Neural progenitor cell (in vitro differentiated cells): Measurements from ENCODE around the gene PWWP2B. TPM values are rescaled to one million over a fixed set of nuclear protein-coding genes. Genes with fewer than 3 reads are reported as not detected.

Experiments used
- DNase-seq: peaks from one replicate; pipeline ENCODE4 v3.0.0-alpha.2; 2016; ENCODE audit warnings: low spot score
- H2AFZ ChIP-seq: fragments of 200-600 bp; sonication (generic); replicated peaks from 2 replicates; pipeline ENCODE4 v1.6.1; 2016; ENCODE audit warnings: antibody characterized with exemption
- H3F3A ChIP-seq: fragments of 200-600 bp; sonication (generic); 2 replicates; pipeline ENCODE4 v1.6.1; 2016; ENCODE audit warnings: antibody characterized with exemption, low read depth
- H3K27ac ChIP-seq: fragments of 200-600 bp; sonication (generic); 2 replicates; pipeline ENCODE4 v1.5.1; 2016; ENCODE audit warnings: mild to moderate bottlenecking
- H3K27me3 ChIP-seq: fragments of 200-600 bp; sonication (generic); 2 replicates; pipeline ENCODE4 v1.6.1; 2016; ENCODE audit warnings: mild to moderate bottlenecking, moderate library complexity
- H3K36me3 ChIP-seq: fragments of 200-600 bp; sonication (generic); 2 replicates; pipeline ENCODE4 v1.5.1; 2016
- H3K4me1 ChIP-seq: fragments of 200-600 bp; sonication (generic); 2 replicates; pipeline ENCODE4 v1.6.1; 2016; ENCODE audit warnings: mixed run types
- H3K4me2 ChIP-seq: fragments of 200-600 bp; sonication (generic); 2 replicates; pipeline ENCODE4 v1.6.1; 2016
- H3K4me3 ChIP-seq: fragments of 200-600 bp; sonication (generic); 2 replicates; pipeline ENCODE4 v1.5.1; 2016
- H3K79me2 ChIP-seq: fragments of 200-600 bp; sonication (generic); 2 replicates; pipeline ENCODE4 v1.6.1; 2016; ENCODE audit warnings: low read depth
- H3K9ac ChIP-seq: fragments of 200-600 bp; sonication (generic); 2 replicates; pipeline ENCODE4 v1.6.1; 2016
- H3K9me3 ChIP-seq: fragments of 200-600 bp; sonication (generic); 2 replicates; pipeline ENCODE4 v1.5.1; 2016; ENCODE audit warnings: low read depth
- H4K20me1 ChIP-seq: fragments of 200-600 bp; sonication (generic); 2 replicates; pipeline ENCODE4 v1.6.1; 2016; ENCODE audit warnings: low read depth
- H3K27ac Mint-ChIP-seq: 3 replicates; pipeline ENCODE4 v1.8.0; 2021; ENCODE audit warnings: mixed read lengths
- H3K27me3 Mint-ChIP-seq: 2 replicates; pipeline ENCODE4 v1.8.0; 2022; ENCODE audit warnings: low read depth, mild to moderate bottlenecking, inconsistent platforms, moderate library complexity, mixed read lengths; ENCODE audit not compliant: insufficient read depth
- H3K36me3 Mint-ChIP-seq: 3 replicates; pipeline ENCODE4 v1.8.0; 2021; ENCODE audit warnings: mixed read lengths
- H3K4me1 Mint-ChIP-seq: 3 replicates; pipeline ENCODE4 v1.8.0; 2021; ENCODE audit warnings: mixed read lengths
- H3K4me3 Mint-ChIP-seq: 3 replicates; pipeline ENCODE4 v1.8.0; 2021; ENCODE audit warnings: mild to moderate bottlenecking, moderate library complexity, mixed read lengths
- H3K9me3 Mint-ChIP-seq: 3 replicates; pipeline ENCODE4 v1.8.0; 2020; ENCODE audit warnings: mixed read lengths
- EZH2 ChIP-seq: fragments of 200-600 bp; sonication (generic); IDR thresholded peaks from 2 replicates; pipeline ENCODE4 v1.6.1; 2017; ENCODE audit warnings: antibody characterized with exemption, mild to moderate bottlenecking, moderate library complexity
- EZH2phosphoT487 ChIP-seq: fragments of 200-600 bp; sonication (generic); IDR thresholded peaks from 2 replicates; pipeline ENCODE4 v1.6.1; 2017; ENCODE audit warnings: antibody characterized with exemption
- total RNA-seq: library from RNA; depleted of rRNA; stranded (reverse); fragments of >200 nt; gene quantifications from 2 replicates; pipeline ENCODE4 v1.2.3, GENCODE V29; 2015; ENCODE audit warnings: low replicate concordance
- TF ChIP-seq, protein P1 (sequence below): fragments of 200-600 bp; sonication (generic); IDR thresholded peaks from 2 replicates; pipeline ENCODE4 v1.5.1; 2017; ENCODE audit warnings: antibody characterized with exemption, mild to moderate bottlenecking

PWWP2B gene
- total RNA-seq, 1 donor from 2014 or later: 0.34 TPM

DNA sequence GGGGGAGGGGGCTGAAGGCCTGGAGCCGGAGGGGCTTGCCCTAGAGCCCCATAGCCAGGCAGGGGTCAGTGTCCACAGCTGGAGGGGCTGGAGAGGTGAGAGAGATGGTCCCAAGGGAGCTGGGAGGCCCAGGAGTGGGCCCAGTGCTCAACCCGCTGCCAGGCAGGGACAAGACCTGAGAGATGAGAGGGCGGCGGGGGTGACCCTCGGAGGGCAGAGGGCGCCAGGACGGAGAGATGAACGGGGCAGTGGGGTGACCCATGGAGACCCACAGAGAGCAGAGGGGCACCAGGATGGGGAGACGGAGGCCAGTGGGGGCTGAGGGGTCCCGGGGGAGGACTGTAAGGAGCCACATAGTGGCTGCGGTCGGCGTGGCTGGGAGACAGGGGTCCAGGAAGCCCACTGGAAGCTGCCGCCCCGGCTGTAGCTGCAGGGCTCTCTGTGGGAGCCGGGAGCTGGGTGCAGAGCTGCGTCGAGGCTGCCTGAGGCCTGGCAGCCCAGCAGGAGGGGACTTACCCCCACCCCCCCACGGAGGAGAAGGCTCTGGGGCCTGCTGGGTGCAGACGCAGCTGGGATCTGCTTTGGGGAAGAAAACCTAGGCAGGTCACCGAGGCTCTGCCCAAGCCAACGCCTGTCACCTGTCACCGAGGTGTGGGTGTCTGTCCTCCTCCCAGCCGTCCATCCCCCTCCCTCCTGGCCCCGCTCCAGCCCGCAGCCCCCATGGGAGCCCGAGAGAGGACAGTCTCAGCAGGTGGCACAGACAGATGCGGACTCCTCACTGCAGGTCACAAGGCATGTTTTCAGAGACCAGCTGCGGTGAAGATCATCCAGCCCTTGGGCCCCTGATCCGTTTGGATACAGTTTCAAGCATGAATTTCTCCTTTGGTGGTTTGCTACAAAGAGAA lies 25.1 kb downstream of the PWWP2B start:
- Histone ChIP-seq H3K27ac (no peak overlapping the region), H4K20me1 (no peaks in the 10 kb centered on the region), H3F3A (peaks cover 15% of the 10 kb centered on the region), H3K27me3 (no peaks in the 10 kb centered on the region), H3K4me1 (peaks cover 26% of the 10 kb centered on the region), H2AFZ (peak overlapping the region; percentile 3), H3K36me3 (no peaks in the 10 kb centered on the region), H3K9me3 (no peaks in the 10 kb centered on the region), H3K9ac (no peak overlapping the region), H3K79me2 (no peaks in the 10 kb centered on the region), H3K4me3 (no peak overlapping the region), H3K4me2 (peak overlapping the region; percentile 10)
- DNase-seq: no peak
- Mint-ChIP-seq H3K27me3 (no peaks in the 10 kb centered on the region), H3K27ac (peak overlapping the region; percentile 75), H3K4me1 (peaks cover 28% of the 10 kb centered on the region), H3K9me3 (no peaks in the 10 kb centered on the region), H3K4me3 (no peak overlapping the region), H3K36me3 (no peaks in the 10 kb centered on the region)
- TF ChIP-seq EZH2phosphoT487 (no peak), EZH2 (no peak)
- TF ChIP-seq, protein P1, sequence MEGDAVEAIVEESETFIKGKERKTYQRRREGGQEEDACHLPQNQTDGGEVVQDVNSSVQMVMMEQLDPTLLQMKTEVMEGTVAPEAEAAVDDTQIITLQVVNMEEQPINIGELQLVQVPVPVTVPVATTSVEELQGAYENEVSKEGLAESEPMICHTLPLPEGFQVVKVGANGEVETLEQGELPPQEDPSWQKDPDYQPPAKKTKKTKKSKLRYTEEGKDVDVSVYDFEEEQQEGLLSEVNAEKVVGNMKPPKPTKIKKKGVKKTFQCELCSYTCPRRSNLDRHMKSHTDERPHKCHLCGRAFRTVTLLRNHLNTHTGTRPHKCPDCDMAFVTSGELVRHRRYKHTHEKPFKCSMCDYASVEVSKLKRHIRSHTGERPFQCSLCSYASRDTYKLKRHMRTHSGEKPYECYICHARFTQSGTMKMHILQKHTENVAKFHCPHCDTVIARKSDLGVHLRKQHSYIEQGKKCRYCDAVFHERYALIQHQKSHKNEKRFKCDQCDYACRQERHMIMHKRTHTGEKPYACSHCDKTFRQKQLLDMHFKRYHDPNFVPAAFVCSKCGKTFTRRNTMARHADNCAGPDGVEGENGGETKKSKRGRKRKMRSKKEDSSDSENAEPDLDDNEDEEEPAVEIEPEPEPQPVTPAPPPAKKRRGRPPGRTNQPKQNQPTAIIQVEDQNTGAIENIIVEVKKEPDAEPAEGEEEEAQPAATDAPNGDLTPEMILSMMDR: no peak

DNA sequence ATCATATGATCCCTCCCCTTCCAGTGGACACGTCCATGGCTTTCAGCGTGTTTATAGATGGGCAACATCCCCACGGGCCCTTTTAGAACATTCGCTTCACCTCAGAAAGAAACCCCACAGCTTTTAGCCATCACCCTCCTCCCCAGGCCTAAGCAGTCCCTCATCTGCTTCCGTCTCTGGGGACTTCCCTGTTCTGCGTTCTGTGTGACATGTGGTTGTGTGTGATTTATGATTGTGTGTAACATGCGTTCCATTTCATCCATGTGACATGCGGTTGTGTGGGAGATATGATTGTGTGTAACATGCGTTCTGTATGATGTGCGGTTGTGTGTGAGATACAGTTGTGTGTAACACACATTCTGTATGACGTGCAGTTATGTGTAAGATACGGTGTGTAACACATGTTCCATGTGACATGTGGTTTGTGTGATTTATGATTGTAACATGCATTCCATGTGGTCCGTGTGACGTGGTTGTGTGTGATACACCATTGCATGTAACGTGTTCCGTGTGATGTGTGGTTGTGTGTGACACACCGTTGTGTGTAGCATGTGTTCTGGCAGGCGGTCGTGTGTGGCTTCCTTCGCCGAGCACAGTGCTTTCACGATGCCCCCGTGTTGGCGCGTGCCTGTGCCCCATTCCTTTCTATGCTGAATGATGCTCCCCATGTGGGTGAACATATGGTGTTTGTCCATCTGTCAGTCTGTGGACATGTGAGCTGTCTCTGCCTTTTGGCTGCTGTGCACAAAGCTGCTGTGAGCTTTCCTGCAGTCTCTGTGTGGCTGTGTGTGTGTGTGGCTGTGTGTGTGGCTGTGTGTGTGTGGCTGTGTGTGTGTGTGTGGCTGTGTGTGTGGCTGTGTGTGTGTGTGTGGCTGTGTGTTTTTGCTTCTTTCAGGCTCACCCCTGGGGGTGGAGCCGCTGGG lies 26.2 kb downstream of the PWWP2B start:
- TF ChIP-seq, protein P1: no peak
- Histone ChIP-seq H3K9me3 (no peaks in the 10 kb centered on the region), H3F3A (peaks cover 15% of the 10 kb centered on the region), H3K27me3 (no peaks in the 10 kb centered on the region), H3K4me1 (peaks cover 22% of the 10 kb centered on the region), H3K4me3 (no peak overlapping the region), H3K36me3 (no peaks in the 10 kb centered on the region), H4K20me1 (no peaks in the 10 kb centered on the region), H3K27ac (no peak overlapping the region), H2AFZ (no peak overlapping the region), H3K9ac (no peak overlapping the region), H3K4me2 (no peak overlapping the region), H3K79me2 (no peaks in the 10 kb centered on the region)
- H3K4me3 Mint-ChIP-seq: no peak overlapping the region
- peak overlapping the region; percentile 75 for H3K27ac Mint-ChIP-seq
- H3K9me3 Mint-ChIP-seq: no peaks in the 10 kb centered on the region
- H3K27me3 Mint-ChIP-seq: no peaks in the 10 kb centered on the region
- no peak for DNase-seq
- H3K36me3 Mint-ChIP-seq: no peaks in the 10 kb centered on the region
- peaks cover 27% of the 10 kb centered on the region for H3K4me1 Mint-ChIP-seq

DNA sequence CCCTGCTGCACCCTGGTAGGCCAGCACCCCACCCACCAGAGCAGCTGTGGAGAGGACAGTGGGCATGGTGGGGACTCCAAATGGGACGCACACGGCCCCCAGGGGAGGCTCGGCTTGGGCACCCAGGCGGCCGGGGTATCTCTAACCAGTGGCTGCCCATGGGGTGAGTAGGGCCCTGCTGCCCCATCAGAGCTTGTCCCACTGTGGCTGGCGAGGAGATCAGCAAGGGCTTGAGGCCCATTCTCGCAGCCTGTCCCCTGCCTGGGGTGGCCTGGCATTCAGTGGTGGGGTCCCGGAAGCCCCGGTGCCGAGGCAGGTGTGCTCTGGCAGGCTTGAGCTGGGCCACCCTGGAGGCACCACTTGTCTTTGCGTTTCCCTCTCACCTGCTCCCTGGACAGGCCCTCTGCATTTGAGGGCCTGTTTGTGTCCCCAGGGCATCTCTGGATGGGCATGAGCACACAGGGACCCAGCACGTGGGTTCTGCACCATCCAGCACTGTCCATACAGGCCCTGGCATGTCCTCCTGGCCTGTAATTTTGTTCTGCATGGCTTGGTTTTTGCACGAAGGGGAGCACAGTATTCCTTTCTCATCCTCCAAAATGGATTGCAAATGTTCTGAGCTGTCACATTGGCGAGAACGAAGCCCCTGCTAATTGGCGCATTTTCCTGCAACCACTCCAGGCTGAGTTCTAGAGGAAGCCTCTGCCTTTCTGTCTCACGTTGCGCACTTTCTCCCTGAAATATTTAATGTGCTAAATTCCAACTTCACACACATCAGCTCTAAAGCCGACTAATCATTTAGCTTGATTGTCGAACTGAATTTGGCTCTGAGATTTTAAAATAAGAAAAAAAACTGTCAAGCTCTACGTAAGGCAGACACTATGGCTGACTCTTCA lies 27.2 kb downstream of the PWWP2B start:
- Histone ChIP-seq H3K36me3 (no peaks in the 10 kb centered on the region), H3K9ac (no peak overlapping the region)

More for the DNA sequence above, 27.2 kb downstream of the PWWP2B start:
- Mint-ChIP-seq H3K4me3 (no peak overlapping the region), H3K4me1 (peaks cover 22% of the 10 kb centered on the region), H3K27me3 (no peaks in the 10 kb centered on the region), H3K27ac (no peak overlapping the region), H3K36me3 (no peaks in the 10 kb centered on the region), H3K9me3 (no peaks in the 10 kb centered on the region)
- no peak overlapping the region for H2AFZ ChIP-seq
- no peak for DNase-seq
- no peak overlapping the region for H3K27ac ChIP-seq
- H3K4me1 ChIP-seq: peaks cover 15% of the 10 kb centered on the region
- no peaks in the 10 kb centered on the region for H3K27me3 ChIP-seq
- no peak overlapping the region for H3K4me3 ChIP-seq
- no peaks in the 10 kb centered on the region for H3K9me3 ChIP-seq
- no peak for TF ChIP-seq EZH2
- TF ChIP-seq EZH2phosphoT487: no peak
- TF ChIP-seq, protein P1: no peak
- H3F3A ChIP-seq: peaks cover 15% of the 10 kb centered on the region
- H4K20me1 ChIP-seq: no peaks in the 10 kb centered on the region
- no peak overlapping the region for H3K4me2 ChIP-seq
- no peaks in the 10 kb centered on the region for H3K79me2 ChIP-seq
